GM23248 (cell line): ENCODE measurements around the gene OGFOD2. TPM values are rescaled to one million over a fixed set of nuclear protein-coding genes. Genes with fewer than 3 reads are reported as not detected.

Source experiments
- DNase-seq: peaks from one replicate; pipeline ENCODE4 v3.0.0-alpha.2; 2015
- H2AFZ ChIP-seq: fragments of 200-600 bp; sonication (generic); 2 replicates; pipeline ENCODE4 v1.6.1; 2016; ENCODE audit warnings: antibody characterized with exemption
- H3F3A ChIP-seq: fragments of 200-600 bp; sonication (generic); 2 replicates; pipeline ENCODE4 v1.6.1; 2016; ENCODE audit warnings: mild to moderate bottlenecking, antibody characterized with exemption, mixed run types; ENCODE audit not compliant: insufficient read depth
- H3K27ac ChIP-seq: fragments of 200-600 bp; sonication (generic); 2 replicates; pipeline ENCODE4 v1.5.1; 2016; ENCODE audit warnings: mild to moderate bottlenecking
- H3K27me3 ChIP-seq: fragments of 200-600 bp; sonication (generic); replicated peaks from 2 replicates; pipeline ENCODE4 v1.6.1; 2016; ENCODE audit warnings: mild to moderate bottlenecking; ENCODE audit not compliant: insufficient read depth
- H3K36me3 ChIP-seq: fragments of 200-600 bp; sonication (generic); 2 replicates; pipeline ENCODE4 v1.6.1; 2016; ENCODE audit warnings: low read depth, mild to moderate bottlenecking
- H3K4me1 ChIP-seq: fragments of 200-600 bp; sonication (generic); 2 replicates; pipeline ENCODE4 v1.6.1; 2016; ENCODE audit warnings: mild to moderate bottlenecking; ENCODE audit not compliant: insufficient read depth
- H3K4me2 ChIP-seq: fragments of 200-600 bp; sonication (generic); one replicate; pipeline ENCODE4 v1.6.1; 2016; ENCODE audit warnings: mild to moderate bottlenecking; ENCODE audit not compliant: unreplicated experiment
- H3K4me3 ChIP-seq: fragments of 200-600 bp; sonication (generic); 2 replicates; pipeline ENCODE4 v1.5.1; 2016; ENCODE audit warnings: mild to moderate bottlenecking
- H3K79me2 ChIP-seq: fragments of 200-600 bp; sonication (generic); 2 replicates; pipeline ENCODE4 v1.6.1; 2016; ENCODE audit warnings: mild to moderate bottlenecking; ENCODE audit not compliant: insufficient read depth
- H3K9ac ChIP-seq: fragments of 200-600 bp; sonication (generic); 2 replicates; pipeline ENCODE4 v1.6.1; 2016; ENCODE audit warnings: mild to moderate bottlenecking
- H3K9me2 ChIP-seq: fragments of 200-600 bp; sonication (generic); 2 replicates; pipeline ENCODE4 v1.6.1; 2016; ENCODE audit warnings: mixed run types, mild to moderate bottlenecking, moderate library complexity; ENCODE audit not compliant: insufficient read depth
- H3K9me3 ChIP-seq: fragments of 200-600 bp; sonication (generic); one replicate; pipeline ENCODE4 v1.6.1; 2017; ENCODE audit warnings: low read depth
- H4K20me1 ChIP-seq: fragments of 200-600 bp; sonication (generic); 2 replicates; pipeline ENCODE4 v1.6.0; 2016; ENCODE audit not compliant: insufficient read depth
- EZH2 ChIP-seq: fragments of 200-600 bp; sonication (generic); IDR thresholded peaks from 2 replicates; pipeline ENCODE4 v1.6.1; 2018; ENCODE audit warnings: antibody characterized with exemption, mild to moderate bottlenecking; ENCODE audit not compliant: insufficient read depth, poor library complexity, severe bottlenecking
- EZH2phosphoT487 ChIP-seq: fragments of 200-600 bp; sonication (generic); IDR thresholded peaks from 2 replicates; pipeline ENCODE4 v1.6.1; 2018; ENCODE audit warnings: antibody characterized with exemption, moderate library complexity, mild to moderate bottlenecking, low read depth; ENCODE audit not compliant: insufficient read depth
- WGBS, 2 experiments: methylation state at CpG; one replicate each; pipeline ENCODE4 v1.1.6; 2015 to 2017; ENCODE audit warnings: low lambda C conversion rate in 2 of 2, low coverage in 1 of 2; ENCODE audit errors: missing lambda C conversion rate in 2 of 2; 5-methylcytosine and 5-hydroxymethylcytosine counted together
- in situ Hi-C: fragments of 300-500 bp; cut with MboI; formaldehyde crosslinking; loops from 2 replicates; pipeline ENCODE4 v1.15.0; 2020
- polyA plus RNA-seq: library from polyadenylated mRNA; unstranded; fragments of >200 nt; fragmentation: Nextera tagmentation; extraction: Ambion mirVana; gene quantifications from 2 replicates; pipeline ENCODE4 v1.2.1, GENCODE V29; 2016
- total RNA-seq: library from RNA; depleted of rRNA; stranded (reverse); fragments of >200 nt; shearing (Covaris generic); gene quantifications from 2 replicates; pipeline ENCODE4 v1.2.3, GENCODE V29; 2014

Gene OGFOD2
- total and polyA plus RNA-seq, 2 experiments from 2014 or later: 11.9 to 12.8 TPM

DNA sequence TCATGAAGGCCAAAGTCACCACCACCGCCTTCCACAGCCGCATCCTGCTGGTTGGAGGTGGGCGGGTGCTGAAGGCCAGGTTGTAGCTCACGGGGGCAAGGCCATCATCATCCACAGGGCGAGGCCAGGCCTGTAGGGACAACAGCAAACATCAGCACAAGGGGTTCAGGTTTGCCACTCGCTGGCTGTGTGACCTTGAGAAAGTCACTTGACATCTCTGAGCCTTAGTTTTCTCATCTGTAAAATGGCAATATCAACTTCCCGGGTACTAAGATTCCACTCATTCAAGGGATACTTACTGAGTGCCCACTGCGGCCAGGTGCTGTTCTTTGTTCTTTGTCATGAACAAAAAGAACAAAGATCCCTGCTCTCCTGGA, 14.9 kb upstream of the OGFOD2 start:
- no peak for DNase-seq
- Histone ChIP-seq H2AFZ (no peak overlapping the region), H3K36me3 (no peaks in the 10 kb centered on the region), H3F3A (no peaks in the 10 kb centered on the region), H3K9ac (no peak overlapping the region), H3K9me3 (no peaks in the 10 kb centered on the region), H3K4me2 (no peak overlapping the region), H3K27ac (no peak overlapping the region), H3K4me1 (no peaks in the 10 kb centered on the region), H3K79me2 (no peaks in the 10 kb centered on the region), H4K20me1 (no peaks in the 10 kb centered on the region), H3K27me3 (no peaks in the 10 kb centered on the region), H3K9me2 (no peaks in the 10 kb centered on the region), H3K4me3 (no peak overlapping the region)
- WGBS, 2 experiments: 94 to 96% methylated on average over 8 of the region's 8 CpGs
- in situ Hi-C loops: no loop called here
- no peak for TF ChIP-seq EZH2phosphoT487
- no peak for TF ChIP-seq EZH2

DNA sequence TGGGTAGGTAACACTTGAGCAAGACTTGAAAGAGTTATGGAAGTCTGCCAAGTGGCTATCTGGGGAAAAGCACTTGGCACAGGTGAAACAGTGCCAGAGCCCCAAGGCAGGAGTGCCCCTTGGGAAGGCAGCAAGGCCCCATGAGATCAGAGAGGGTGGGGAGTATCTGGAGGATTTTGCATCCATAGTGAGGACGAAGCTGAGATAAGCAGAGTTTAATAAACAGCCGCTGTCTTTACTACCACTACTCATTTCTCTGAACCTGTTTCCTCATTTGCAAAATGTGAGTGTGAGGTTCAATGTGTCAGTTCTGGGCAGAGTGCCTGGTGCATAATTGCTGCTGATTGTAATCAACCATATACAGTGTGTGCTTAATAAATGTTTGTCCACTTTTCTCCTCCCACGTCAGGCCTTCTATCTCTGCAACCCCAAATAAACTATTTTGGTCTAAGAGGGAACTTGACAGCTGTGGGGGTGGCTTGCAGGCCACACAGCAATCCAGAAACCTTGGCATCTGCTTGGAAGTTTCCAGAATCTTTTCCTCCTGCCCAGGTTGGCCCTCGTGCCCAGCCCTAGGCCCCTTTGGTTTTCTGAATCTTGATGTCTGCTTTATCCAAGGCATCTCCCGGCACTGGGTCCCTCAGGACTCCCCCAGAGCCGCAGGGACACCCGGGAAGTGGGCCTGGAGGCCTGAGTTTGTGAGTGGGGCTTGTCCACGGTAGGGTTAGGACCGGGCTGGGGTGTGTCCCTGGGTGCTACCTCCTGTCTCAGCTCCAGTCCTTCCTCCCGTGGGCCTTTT, 13.3 kb upstream of the OGFOD2 start:
- DNase-seq: peak; percentile 35
- H3K27ac ChIP-seq: no peak overlapping the region
- H3K27me3 ChIP-seq: no peaks in the 10 kb centered on the region
- no peak overlapping the region for H2AFZ ChIP-seq
- H3K9me2 ChIP-seq: no peaks in the 10 kb centered on the region
- H3K9me3 ChIP-seq: no peaks in the 10 kb centered on the region
- TF ChIP-seq EZH2 (no peak), EZH2phosphoT487 (no peak)
- no peaks in the 10 kb centered on the region for H4K20me1 ChIP-seq
- H3K36me3 ChIP-seq: no peaks in the 10 kb centered on the region
- no peaks in the 10 kb centered on the region for H3K4me1 ChIP-seq
- 84 to 86% methylated on average over 10 of the region's 10 CpGs for WGBS, 2 experiments
- H3K9ac ChIP-seq: no peak overlapping the region
- H3K4me3 ChIP-seq: no peak overlapping the region
- peaks cover 2% of the 10 kb centered on the region; the same call in 1 of the 2 replicates for H3F3A ChIP-seq
- H3K4me2 ChIP-seq: no peak overlapping the region
- in situ Hi-C loops: no loop called here
- no peaks in the 10 kb centered on the region for H3K79me2 ChIP-seq

DNA sequence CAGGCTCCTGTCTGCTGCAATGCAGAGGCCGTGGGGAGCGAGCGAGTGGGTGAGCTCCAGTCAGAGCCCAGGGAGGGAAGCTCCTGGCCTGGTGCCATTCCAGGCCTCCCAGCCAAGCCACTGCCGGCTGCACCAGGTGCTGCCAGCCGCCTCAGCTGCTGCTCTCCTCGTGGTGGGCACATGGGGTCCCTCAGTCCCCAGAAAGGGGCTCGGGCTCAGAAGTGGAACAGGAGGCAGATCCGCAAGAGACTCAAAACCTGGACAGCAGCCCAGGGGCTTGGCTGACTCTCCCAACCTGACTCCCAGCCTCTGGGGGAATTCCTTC, 11.1 kb upstream of the OGFOD2 start:
- no peak overlapping the region for H3K4me2 ChIP-seq
- peak; percentile 57 for DNase-seq
- H3K4me3 ChIP-seq: no peak overlapping the region

DNA sequence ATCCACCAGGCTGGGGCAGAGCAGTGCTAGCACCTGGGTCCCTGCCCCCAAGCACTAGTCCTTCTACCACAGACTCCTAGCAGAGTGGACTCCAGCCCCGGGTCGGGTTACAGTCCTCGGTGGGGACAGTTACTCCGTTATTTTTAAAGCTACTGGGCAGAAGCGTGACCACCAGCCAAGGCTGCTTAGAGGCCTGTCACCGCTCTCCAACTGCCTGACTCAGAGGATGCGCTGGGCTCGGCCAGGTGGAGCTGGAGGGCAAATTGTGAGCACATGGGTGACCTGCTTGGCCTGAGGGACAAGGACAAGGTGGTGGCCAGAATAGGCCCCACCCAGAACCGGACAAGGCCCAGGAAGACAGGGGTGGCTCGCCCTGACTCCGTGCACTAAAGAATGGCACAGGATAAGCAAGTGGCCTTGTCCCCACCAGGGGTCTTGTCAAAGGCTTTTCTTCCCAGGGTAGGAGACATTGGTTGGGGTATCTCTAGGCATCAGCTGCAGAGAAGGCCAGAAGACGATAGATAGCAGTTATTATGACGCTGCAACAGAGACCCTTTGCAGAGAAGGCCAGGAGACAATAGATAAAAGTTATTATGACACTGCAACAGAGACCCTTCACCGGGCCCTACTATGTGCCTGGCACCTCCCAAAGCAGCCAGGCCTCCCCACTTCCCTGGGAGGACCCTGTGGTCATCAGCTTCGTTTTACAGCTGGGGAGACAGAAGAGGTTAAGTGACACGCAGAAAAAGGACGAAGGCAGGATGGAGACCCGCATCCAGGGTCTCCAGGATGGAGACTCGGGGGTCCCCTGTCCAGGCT, 10.4 kb upstream of the OGFOD2 start:
- Histone ChIP-seq H3K4me3 (no peak overlapping the region), H3K4me1 (no peaks in the 10 kb centered on the region), H3K27me3 (no peaks in the 10 kb centered on the region), H3K36me3 (no peaks in the 10 kb centered on the region), H4K20me1 (no peaks in the 10 kb centered on the region), H3K27ac (no peak overlapping the region), H3K9me2 (no peaks in the 10 kb centered on the region), H3K79me2 (no peaks in the 10 kb centered on the region), H3F3A (peaks cover 10% of the 10 kb centered on the region; the same call in 1 of the 2 replicates), H3K9ac (no peak overlapping the region), H2AFZ (no peak overlapping the region), H3K4me2 (no peak overlapping the region), H3K9me3 (no peaks in the 10 kb centered on the region)
- no peak for DNase-seq
- in situ Hi-C loops: no loop called here
- TF ChIP-seq EZH2: no peak
- WGBS, 2 experiments: 78 to 79% methylated on average over 19 of the region's 19 CpGs

More for the DNA sequence above, 11.1 kb upstream of the OGFOD2 start:
- Histone ChIP-seq H3K4me1 (no peaks in the 10 kb centered on the region), H2AFZ (no peak overlapping the region), H3K27ac (no peak overlapping the region), H3K27me3 (no peaks in the 10 kb centered on the region), H3K9ac (no peak overlapping the region), H3K79me2 (no peaks in the 10 kb centered on the region), H4K20me1 (no peaks in the 10 kb centered on the region), H3K9me2 (no peaks in the 10 kb centered on the region), H3F3A (peaks cover 10% of the 10 kb centered on the region; the same call in 1 of the 2 replicates), H3K36me3 (no peaks in the 10 kb centered on the region), H3K9me3 (no peaks in the 10 kb centered on the region)
- in situ Hi-C loops: no loop called here
- TF ChIP-seq EZH2phosphoT487: no peak
- no peak for TF ChIP-seq EZH2
- WGBS, 2 experiments: 55 to 65% methylated on average over 8 of the region's 8 CpGs
